Sigmoid colon (tissue), 4 donors: ENCODE data around the gene TMEM86A.

Experiments
- CTCF ChIP-seq, 4 experiments: fragments of 450-650 bp in 3 of 4; fragments of 200-600 bp in 1 of 4; IDR thresholded peaks; one replicate each; pipeline ENCODE4 v1.5.1; 2016 to 2019; ENCODE audit warnings: antibody characterized with exemption in 4 of 4, mild to moderate bottlenecking in 3 of 4, moderate library complexity in 2 of 4
- POLR2A ChIP-seq, 2 donors: fragments of 450-650 bp; IDR thresholded peaks; one replicate each; pipeline ENCODE4 v1.6.1; 2016; ENCODE audit warnings: antibody characterized with exemption in 2 of 2, mild to moderate bottlenecking in 2 of 2, moderate library complexity in 2 of 2
- POLR2AphosphoS5 ChIP-seq, 4 donors: sonication (generic); formaldehyde crosslinking; IDR thresholded peaks; one replicate each; pipeline ENCODE4 v1.6.1; 2017; ENCODE audit warnings: antibody characterized with exemption in 4 of 4

- TF ChIP-seq POLR2AphosphoS5 (IDR thresholded peaks at IDR 0.05) (peak in 2 of 4 donors; percentile 27 to 29), CTCF (IDR thresholded peaks at IDR 0.05) (no peak), POLR2A (IDR thresholded peaks at IDR 0.05) (no peak)
These were observed 22.4 kb downstream of the TMEM86A start for GRCh38 chr11:18720808-18721560.
